MM.1S (cell line): ENCODE measurements around the gene ERI3.

Experiments
- EZH2 ChIP-seq: fragments of 300-600 bp; sonication (generic); optimal IDR thresholded peaks from 2 replicates; pipeline ENCODE3; 2017; ENCODE audit warnings: low read depth, mild to moderate bottlenecking, antibody characterized with exemption, low read length, mixed read lengths
- EZH2phosphoT487 ChIP-seq: fragments of 300-600 bp; sonication (generic); IDR thresholded peaks from 2 replicates; pipeline ENCODE4 v1.6.1; 2018; ENCODE audit warnings: antibody characterized with exemption, low read length
- TF ChIP-seq, protein P1 (sequence below): fragments of 300-600 bp; sonication (generic); IDR thresholded peaks from 2 replicates; pipeline ENCODE4 v1.5.1; 2016; ENCODE audit warnings: antibody characterized with exemption, low read length, mixed read lengths

DNA sequence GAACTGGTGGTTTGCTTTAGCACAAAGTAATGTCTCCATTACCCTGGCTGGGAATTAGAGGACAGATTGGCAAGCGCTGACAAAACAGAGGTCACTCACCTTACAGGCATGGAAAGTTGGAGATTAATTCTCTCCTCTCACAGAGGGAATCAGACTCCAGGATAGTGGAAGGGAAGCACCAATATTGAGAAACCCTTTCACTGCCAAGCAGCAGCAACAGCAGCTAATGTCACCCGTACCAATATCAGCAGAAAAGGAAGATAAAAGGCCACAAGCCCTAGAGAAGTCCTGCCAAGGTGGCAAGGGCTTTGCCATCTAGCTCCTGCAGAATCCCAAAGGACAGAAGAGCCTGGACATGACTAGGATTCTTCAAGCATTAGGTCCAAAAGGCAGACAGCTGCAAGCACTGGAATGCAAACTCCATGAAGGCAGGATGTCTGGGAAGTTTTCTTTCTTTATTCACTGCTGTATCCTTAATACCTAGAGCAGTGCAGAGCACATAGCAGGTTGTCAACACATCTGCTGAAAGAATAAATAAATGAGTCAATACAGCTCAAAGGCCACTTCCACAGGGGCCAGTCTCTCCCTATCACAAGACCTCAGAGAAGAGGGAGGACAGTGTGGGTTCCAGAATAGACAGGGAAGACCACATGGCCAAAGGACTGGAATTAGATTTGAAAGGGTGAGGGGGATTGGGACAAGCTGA lies 57.2 kb downstream of the ERI3 start:
- TF ChIP-seq, protein P1, sequence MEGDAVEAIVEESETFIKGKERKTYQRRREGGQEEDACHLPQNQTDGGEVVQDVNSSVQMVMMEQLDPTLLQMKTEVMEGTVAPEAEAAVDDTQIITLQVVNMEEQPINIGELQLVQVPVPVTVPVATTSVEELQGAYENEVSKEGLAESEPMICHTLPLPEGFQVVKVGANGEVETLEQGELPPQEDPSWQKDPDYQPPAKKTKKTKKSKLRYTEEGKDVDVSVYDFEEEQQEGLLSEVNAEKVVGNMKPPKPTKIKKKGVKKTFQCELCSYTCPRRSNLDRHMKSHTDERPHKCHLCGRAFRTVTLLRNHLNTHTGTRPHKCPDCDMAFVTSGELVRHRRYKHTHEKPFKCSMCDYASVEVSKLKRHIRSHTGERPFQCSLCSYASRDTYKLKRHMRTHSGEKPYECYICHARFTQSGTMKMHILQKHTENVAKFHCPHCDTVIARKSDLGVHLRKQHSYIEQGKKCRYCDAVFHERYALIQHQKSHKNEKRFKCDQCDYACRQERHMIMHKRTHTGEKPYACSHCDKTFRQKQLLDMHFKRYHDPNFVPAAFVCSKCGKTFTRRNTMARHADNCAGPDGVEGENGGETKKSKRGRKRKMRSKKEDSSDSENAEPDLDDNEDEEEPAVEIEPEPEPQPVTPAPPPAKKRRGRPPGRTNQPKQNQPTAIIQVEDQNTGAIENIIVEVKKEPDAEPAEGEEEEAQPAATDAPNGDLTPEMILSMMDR = no peak
- TF ChIP-seq EZH2 = no peak
- no peak for TF ChIP-seq EZH2phosphoT487
